Omental fat pad (tissue), 4 donors: ENCODE data around the gene MARVELD3. TPM values are rescaled to one million over a fixed set of nuclear protein-coding genes. Genes with fewer than 3 reads are reported as not detected.

Source experiments
- ATAC-seq: fragments of 150-250 bp; one replicate; pipeline ENCODE4 v1.9.1; 2016; ENCODE audit warnings: mild to moderate bottlenecking, moderate library complexity; ENCODE audit not compliant: low FRiP score
- DNase-seq: peaks from one replicate; pipeline ENCODE4 v3.0.0-alpha.2; 2019; ENCODE audit warnings: low spot score
- CTCF ChIP-seq, 3 donors: fragments of 450-650 bp; IDR thresholded peaks; one replicate each; pipeline ENCODE4 v1.5.1; 2016 to 2017; ENCODE audit warnings: antibody characterized with exemption in 3 of 3, mild to moderate bottlenecking in 3 of 3, moderate library complexity in 2 of 3
- total RNA-seq, 4 donors: library from RNA; depleted of rRNA; stranded (reverse); fragments of >200 nt; gene quantifications; one replicate each; pipeline ENCODE4 v1.1.0, GENCODE V29; 2016

MARVELD3 gene
- total RNA-seq, 4 donors from 2014 or later = not detected

GRCh38 chr16:71626858-71627213 is 852 bp downstream of the MARVELD3 start:
- TF ChIP-seq CTCF (IDR thresholded peaks at IDR 0.05) = no peak
- no peak for ATAC-seq

GRCh38 chr16:71627731-71628181 is 1.8 kb downstream of the MARVELD3 start:
- no peak for ATAC-seq
- TF ChIP-seq CTCF (IDR thresholded peaks at IDR 0.05) = no peak
- DNase-seq = no peak

More at GRCh38 chr16:71626858-71627213, 852 bp downstream of the MARVELD3 start:
- no peak for DNase-seq

GRCh38 chr16:71628810-71629209 is 2.8 kb downstream of the MARVELD3 start:
- ATAC-seq = no peak
- TF ChIP-seq CTCF (IDR thresholded peaks at IDR 0.05) = no peak
- no peak for DNase-seq

- DNase-seq (no peak), ATAC-seq (no peak)
- TF ChIP-seq CTCF (IDR thresholded peaks at IDR 0.05) = no peak
These were observed 3.5 kb downstream of the MARVELD3 start for GRCh38 chr16:71629278-71630016.

- no peak for TF ChIP-seq CTCF (IDR thresholded peaks at IDR 0.05)
- ATAC-seq = no peak
- no peak for DNase-seq
These were observed 4.8 kb downstream of the MARVELD3 start for GRCh38 chr16:71630808-71631207.

GRCh38 chr16:71631776-71632175 is 5.8 kb downstream of the MARVELD3 start:
- DNase-seq (no peak), ATAC-seq (no peak)
- TF ChIP-seq CTCF (IDR thresholded peaks at IDR 0.05) = no peak

GRCh38 chr16:71635632-71636031 is 9.6 kb downstream of the MARVELD3 start:
- no peak for DNase-seq
- TF ChIP-seq CTCF (IDR thresholded peaks at IDR 0.05) = no peak
- no peak for ATAC-seq
